Transverse colon (tissue), 4 donors: ENCODE measurements around the gene BMP2K.

Experiments
- CTCF ChIP-seq, 5 experiments: fragments of 200-600 bp in 3 of 5; fragments of 450-650 bp in 2 of 5; sonication (generic) in 3 of 5; IDR thresholded peaks; 1 replicate in 2 of 5; 2 replicates in 3 of 5; pipeline ENCODE4 v1.5.1; 2016 to 2017; ENCODE audit warnings: antibody characterized with exemption in 5 of 5, inconsistent platforms in 3 of 5, mild to moderate bottlenecking in 2 of 5, moderate library complexity in 1 of 5
- EP300 ChIP-seq: sonication (generic); formaldehyde crosslinking; IDR thresholded peaks from one replicate; pipeline ENCODE4 v1.6.1; 2017; ENCODE audit warnings: antibody characterized with exemption, low read depth
- POLR2A ChIP-seq: fragments of 450-650 bp; IDR thresholded peaks from one replicate; pipeline ENCODE4 v1.6.1; 2016; ENCODE audit warnings: antibody characterized with exemption, mild to moderate bottlenecking, moderate library complexity
- POLR2AphosphoS5 ChIP-seq, 3 donors: sonication (generic); formaldehyde crosslinking; IDR thresholded peaks; one replicate each; pipeline ENCODE4 v1.6.1; 2016; ENCODE audit warnings: antibody characterized with exemption in 3 of 3

GRCh38 chr4:78904143-78904542 is 128.0 kb downstream of the BMP2K start:
- TF ChIP-seq CTCF (IDR thresholded peaks at IDR 0.05) (no peak), POLR2A (no peak), POLR2AphosphoS5 (IDR thresholded peaks at IDR 0.05) (no peak), EP300 (no peak)
